ENCODE results near the gene ADSS1. TPM values are rescaled to one million over a fixed set of nuclear protein-coding genes. Genes with fewer than 3 reads are reported as not detected.

The ADSS1 gene
- total and polyA plus RNA-seq, 2 donors (not counting 1 experiment from before 2014, with no cell fraction given), result 2.2 to 3.5 TPM

- TF ChIP-seq CTCF (conservative IDR thresholded peaks at IDR 0.05 in 1 of 2, IDR thresholded peaks at IDR 0.05 in 1 of 2; ENCODE audit: low read depth in 1 of 2, low read length in 2 of 2) (no peak), EZH2 (IDR thresholded peaks at IDR 0.05; ENCODE audit: low read length, missing control alignments) (no peak)
- no peak overlapping the region for H3K4me3 ChIP-seq (replicated peaks in 1 of 4; ENCODE audit: control extremely low read depth in 1 of 4, insufficient read depth in 1 of 4, low read depth in 3 of 4, low read length in 4 of 4)
- H2AFZ ChIP-seq (ENCODE audit: low read length), result no peak overlapping the region
- H4K20me1 ChIP-seq (ENCODE audit: control insufficient read depth, extremely low read depth, insufficient read depth, low read length), result no peaks in the 10 kb centered on the region
- H3K79me2 ChIP-seq (ENCODE audit: control insufficient read depth, insufficient read depth, low read length), result no peaks in the 10 kb centered on the region
- no peaks in the 10 kb centered on the region for H3K36me3 ChIP-seq (ENCODE audit: control insufficient read depth, insufficient read depth, low read length)
- no peak for DNase-seq (ENCODE audit: low read depth in 2 of 2)
- no peaks in the 10 kb centered on the region for H3K27me3 ChIP-seq (ENCODE audit: control insufficient read depth, insufficient read depth, low read length)
- peak overlapping the region; percentile 83 for H3K27ac ChIP-seq (ENCODE audit: insufficient read depth, low read length)
- H3K4me1 ChIP-seq (ENCODE audit: control insufficient read depth, extremely low read depth, insufficient read depth, low read length), result peaks cover 40% of the 10 kb centered on the region
- no peak overlapping the region for H3K9ac ChIP-seq (ENCODE audit: insufficient read depth, low read length)
- no peak overlapping the region for H3K4me2 ChIP-seq (ENCODE audit: extremely low read depth, insufficient read depth, low read length)
- no peaks in the 10 kb centered on the region for H3K9me3 ChIP-seq (ENCODE audit: control insufficient read depth, insufficient read depth, low read depth, low read length)
Measured at GRCh38 chr14:104678901-104679705, 44.9 kb upstream of the ADSS1 start.

GRCh38 chr14:104680056-104680805 is 43.8 kb upstream of the ADSS1 start:
- H3K4me3 ChIP-seq (replicated peaks in 1 of 4; ENCODE audit: control extremely low read depth in 1 of 4, insufficient read depth in 1 of 4, low read depth in 3 of 4, low read length in 4 of 4), result peak overlapping the region in 1 of 4 experiments; percentile 22
- no peak overlapping the region for H2AFZ ChIP-seq (ENCODE audit: low read length)

More at GRCh38 chr14:104680056-104680805, 43.8 kb upstream of the ADSS1 start:
- Histone ChIP-seq H3K4me2 (ENCODE audit: extremely low read depth, insufficient read depth, low read length) (peak overlapping the region; percentile 41), H3K4me1 (ENCODE audit: control insufficient read depth, extremely low read depth, insufficient read depth, low read length) (peaks cover 40% of the 10 kb centered on the region), H3K79me2 (ENCODE audit: control insufficient read depth, insufficient read depth, low read length) (no peaks in the 10 kb centered on the region), H4K20me1 (ENCODE audit: control insufficient read depth, extremely low read depth, insufficient read depth, low read length) (no peaks in the 10 kb centered on the region), H3K36me3 (ENCODE audit: control insufficient read depth, insufficient read depth, low read length) (no peaks in the 10 kb centered on the region), H3K27me3 (ENCODE audit: control insufficient read depth, insufficient read depth, low read length) (no peaks in the 10 kb centered on the region), H3K9ac (ENCODE audit: insufficient read depth, low read length) (peak overlapping the region; percentile 65), H3K27ac (ENCODE audit: insufficient read depth, low read length) (peak overlapping the region; percentile 96), H3K9me3 (ENCODE audit: control insufficient read depth, insufficient read depth, low read depth, low read length) (no peaks in the 10 kb centered on the region)
- DNase-seq (ENCODE audit: low read depth in 2 of 2), result peak; percentile 75 to 87
- TF ChIP-seq CTCF (conservative IDR thresholded peaks at IDR 0.05 in 1 of 2, IDR thresholded peaks at IDR 0.05 in 1 of 2; ENCODE audit: low read depth in 1 of 2, low read length in 2 of 2) (no peak), EZH2 (IDR thresholded peaks at IDR 0.05; ENCODE audit: low read length, missing control alignments) (no peak)

Data from fibroblast of lung (primary cell).